ENCODE data around the gene RIPOR2.

Gene RIPOR2

GRCh38 chr6:24874776-24875533 lies 60.8 kb downstream of the RIPOR2 start:
- Mint-ChIP-seq H3K4me1 (ENCODE audit: low read depth) (peaks cover 52% of the 10 kb centered on the region), H3K36me3 (ENCODE audit: low read depth) (peaks cover 86% of the 10 kb centered on the region), H3K9me3 (peaks cover 12% of the 10 kb centered on the region), H3K27me3 (no peaks in the 10 kb centered on the region), H3K4me3 (no peak overlapping the region), H3K27ac (no peak overlapping the region)

- peaks cover 79% of the 10 kb centered on the region for H3K36me3 Mint-ChIP-seq (ENCODE audit: low read depth)
- peaks cover 44% of the 10 kb centered on the region for H3K4me1 Mint-ChIP-seq (ENCODE audit: low read depth)
These were observed 61.6 kb downstream of the RIPOR2 start for GRCh38 chr6:24874128-24874527.

GRCh38 chr6:24872779-24873178 lies 63.0 kb downstream of the RIPOR2 start:
- Mint-ChIP-seq H3K36me3 (ENCODE audit: low read depth) (peaks cover 80% of the 10 kb centered on the region), H3K9me3 (peaks cover 7% of the 10 kb centered on the region), H3K27me3 (no peaks in the 10 kb centered on the region), H3K4me3 (no peak overlapping the region), H3K4me1 (ENCODE audit: low read depth) (peaks cover 44% of the 10 kb centered on the region), H3K27ac (no peak overlapping the region)

More at GRCh38 chr6:24874128-24874527, 61.6 kb downstream of the RIPOR2 start:
- H3K9me3 Mint-ChIP-seq, result peaks cover 12% of the 10 kb centered on the region
- no peak overlapping the region for H3K27ac Mint-ChIP-seq
- H3K4me3 Mint-ChIP-seq, result no peak overlapping the region
- no peaks in the 10 kb centered on the region for H3K27me3 Mint-ChIP-seq

GRCh38 chr6:24868765-24869164 lies 67.0 kb downstream of the RIPOR2 start:
- peaks cover 52% of the 10 kb centered on the region for H3K4me1 Mint-ChIP-seq (ENCODE audit: low read depth)
- no peaks in the 10 kb centered on the region for H3K9me3 Mint-ChIP-seq
- H3K27ac Mint-ChIP-seq, result no peak overlapping the region
- no peaks in the 10 kb centered on the region for H3K27me3 Mint-ChIP-seq
- H3K36me3 Mint-ChIP-seq (ENCODE audit: low read depth), result peaks cover 71% of the 10 kb centered on the region
- H3K4me3 Mint-ChIP-seq, result no peak overlapping the region

GRCh38 chr6:24867104-24867703 lies 68.6 kb downstream of the RIPOR2 start:
- no peaks in the 10 kb centered on the region for H3K9me3 Mint-ChIP-seq
- H3K4me3 Mint-ChIP-seq, result no peak overlapping the region
- H3K4me1 Mint-ChIP-seq (ENCODE audit: low read depth), result peaks cover 67% of the 10 kb centered on the region
- H3K36me3 Mint-ChIP-seq (ENCODE audit: low read depth), result peaks cover 62% of the 10 kb centered on the region
- no peaks in the 10 kb centered on the region for H3K27me3 Mint-ChIP-seq
- peak overlapping the region; percentile 76 for H3K27ac Mint-ChIP-seq

- Mint-ChIP-seq H3K27me3 (no peaks in the 10 kb centered on the region), H3K4me3 (no peak overlapping the region), H3K36me3 (ENCODE audit: low read depth) (peaks cover 55% of the 10 kb centered on the region), H3K4me1 (ENCODE audit: low read depth) (peaks cover 82% of the 10 kb centered on the region), H3K27ac (peak overlapping the region; percentile 59), H3K9me3 (no peaks in the 10 kb centered on the region)
These were observed 70.6 kb downstream of the RIPOR2 start for GRCh38 chr6:24865161-24865560.

- Mint-ChIP-seq H3K27ac (peak overlapping the region; percentile 59), H3K4me3 (no peak overlapping the region), H3K4me1 (ENCODE audit: low read depth) (peaks cover 90% of the 10 kb centered on the region), H3K27me3 (no peaks in the 10 kb centered on the region), H3K9me3 (no peaks in the 10 kb centered on the region), H3K36me3 (ENCODE audit: low read depth) (peaks cover 63% of the 10 kb centered on the region)
These were observed 71.4 kb downstream of the RIPOR2 start for GRCh38 chr6:24864343-24864742.

- H3K27me3 Mint-ChIP-seq, result no peaks in the 10 kb centered on the region
- H3K4me3 Mint-ChIP-seq, result peak overlapping the region; percentile 30
- H3K9me3 Mint-ChIP-seq, result no peaks in the 10 kb centered on the region
- H3K4me1 Mint-ChIP-seq (ENCODE audit: low read depth), result peaks cover 94% of the 10 kb centered on the region
- H3K36me3 Mint-ChIP-seq (ENCODE audit: low read depth), result peaks cover 62% of the 10 kb centered on the region
- H3K27ac Mint-ChIP-seq, result peak overlapping the region; percentile 21
These were observed 73.8 kb downstream of the RIPOR2 start for GRCh38 chr6:24861934-24862333.

- Mint-ChIP-seq H3K4me1 (ENCODE audit: low read depth) (peaks cover 89% of the 10 kb centered on the region), H3K4me3 (peak overlapping the region; percentile 54), H3K27me3 (no peaks in the 10 kb centered on the region), H3K27ac (peak overlapping the region; percentile 92), H3K36me3 (ENCODE audit: low read depth) (peaks cover 52% of the 10 kb centered on the region), H3K9me3 (no peaks in the 10 kb centered on the region)
These were observed 76.1 kb downstream of the RIPOR2 start for GRCh38 chr6:24859608-24860200.

- peaks cover 46% of the 10 kb centered on the region for H3K36me3 Mint-ChIP-seq (ENCODE audit: low read depth)
- H3K27ac Mint-ChIP-seq, result peak overlapping the region; percentile 92
- no peaks in the 10 kb centered on the region for H3K9me3 Mint-ChIP-seq
These were observed 76.6 kb downstream of the RIPOR2 start for GRCh38 chr6:24859132-24859531.

GRCh38 chr6:24858177-24858653 lies 77.5 kb downstream of the RIPOR2 start:
- Mint-ChIP-seq H3K4me1 (ENCODE audit: low read depth) (peaks cover 79% of the 10 kb centered on the region), H3K9me3 (no peaks in the 10 kb centered on the region), H3K27ac (peak overlapping the region; percentile 92), H3K27me3 (no peaks in the 10 kb centered on the region), H3K4me3 (peak overlapping the region; percentile 57), H3K36me3 (ENCODE audit: low read depth) (peaks cover 43% of the 10 kb centered on the region)

More at GRCh38 chr6:24859132-24859531, 76.6 kb downstream of the RIPOR2 start:
- Mint-ChIP-seq H3K4me1 (ENCODE audit: low read depth) (peaks cover 84% of the 10 kb centered on the region), H3K27me3 (no peaks in the 10 kb centered on the region), H3K4me3 (peak overlapping the region; percentile 38)

- Mint-ChIP-seq H3K27me3 (no peaks in the 10 kb centered on the region), H3K4me3 (peak overlapping the region; percentile 2)
These were observed 78.7 kb downstream of the RIPOR2 start for GRCh38 chr6:24856901-24857670.

GRCh38 chr6:24856246-24856599 lies 79.5 kb downstream of the RIPOR2 start:
- Mint-ChIP-seq H3K27me3 (no peaks in the 10 kb centered on the region), H3K4me1 (ENCODE audit: low read depth) (peaks cover 59% of the 10 kb centered on the region), H3K9me3 (no peaks in the 10 kb centered on the region), H3K36me3 (ENCODE audit: low read depth) (peaks cover 55% of the 10 kb centered on the region), H3K4me3 (peak overlapping the region; percentile 31), H3K27ac (peak overlapping the region; percentile 92)

More at GRCh38 chr6:24856901-24857670, 78.7 kb downstream of the RIPOR2 start:
- peak overlapping the region; percentile 92 for H3K27ac Mint-ChIP-seq
- H3K36me3 Mint-ChIP-seq (ENCODE audit: low read depth), result peaks cover 50% of the 10 kb centered on the region
- no peaks in the 10 kb centered on the region for H3K9me3 Mint-ChIP-seq
- H3K4me1 Mint-ChIP-seq (ENCODE audit: low read depth), result peaks cover 68% of the 10 kb centered on the region

- peak overlapping the region; percentile 31 for H3K4me3 Mint-ChIP-seq
These were observed 80.1 kb downstream of the RIPOR2 start for GRCh38 chr6:24855395-24856245.

More at GRCh38 chr6:24855395-24856245, 80.1 kb downstream of the RIPOR2 start:
- Mint-ChIP-seq H3K4me1 (ENCODE audit: low read depth) (peaks cover 53% of the 10 kb centered on the region), H3K27ac (peak overlapping the region; percentile 92), H3K27me3 (no peaks in the 10 kb centered on the region), H3K36me3 (ENCODE audit: low read depth) (peaks cover 51% of the 10 kb centered on the region), H3K9me3 (no peaks in the 10 kb centered on the region)
